Measurements from ENCODE around the gene PCGF2.

PCGF2 gene

DNA sequence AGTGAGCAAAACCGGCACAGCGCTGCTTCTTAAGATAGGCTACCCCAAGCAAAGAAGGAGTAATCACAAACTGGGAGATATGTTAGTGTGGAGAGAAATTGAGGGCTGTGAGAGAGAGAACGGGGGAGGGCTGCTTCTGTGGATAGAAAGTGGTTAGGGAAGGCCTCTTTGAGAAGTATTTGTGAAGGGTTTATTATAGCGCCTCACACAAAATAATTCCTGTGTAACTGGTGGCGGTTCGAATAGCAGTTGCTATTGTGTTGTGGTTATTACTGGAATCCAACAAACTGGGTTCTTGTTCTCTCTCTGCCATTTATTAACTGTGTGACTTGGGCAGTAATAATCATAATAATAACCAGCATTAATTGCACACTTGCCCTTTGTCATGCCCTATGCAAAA lies 27.2 kb downstream of the PCGF2 start:
- Histone ChIP-seq H3K9ac (ENCODE audit: low read length in 5 of 5) (no peak overlapping the region), H3K4me3 (ENCODE audit: low read depth in 1 of 5, low read length in 5 of 5) (no peak overlapping the region), H3K27me3 (ENCODE audit: control insufficient read depth in 5 of 5, insufficient read depth in 4 of 5, low read length in 5 of 5) (no peaks in the 10 kb centered on the region), H3K4me1 (ENCODE audit: control insufficient read depth in 5 of 5, insufficient read depth in 5 of 5, low read length in 5 of 5) (peaks cover 0 to 11% (median 4%) of the 10 kb centered on the region in 5 donors), H3K27ac (ENCODE audit: low read depth, low read length) (no peak overlapping the region), H3K9me3 (ENCODE audit: control insufficient read depth in 5 of 5, low read length in 5 of 5) (no peaks in the 10 kb centered on the region), H3K36me3 (ENCODE audit: control insufficient read depth in 5 of 5, insufficient read depth in 5 of 5, low read length in 5 of 5) (peaks cover 7 to 85% (median 65%) of the 10 kb centered on the region in 5 donors)

DNA sequence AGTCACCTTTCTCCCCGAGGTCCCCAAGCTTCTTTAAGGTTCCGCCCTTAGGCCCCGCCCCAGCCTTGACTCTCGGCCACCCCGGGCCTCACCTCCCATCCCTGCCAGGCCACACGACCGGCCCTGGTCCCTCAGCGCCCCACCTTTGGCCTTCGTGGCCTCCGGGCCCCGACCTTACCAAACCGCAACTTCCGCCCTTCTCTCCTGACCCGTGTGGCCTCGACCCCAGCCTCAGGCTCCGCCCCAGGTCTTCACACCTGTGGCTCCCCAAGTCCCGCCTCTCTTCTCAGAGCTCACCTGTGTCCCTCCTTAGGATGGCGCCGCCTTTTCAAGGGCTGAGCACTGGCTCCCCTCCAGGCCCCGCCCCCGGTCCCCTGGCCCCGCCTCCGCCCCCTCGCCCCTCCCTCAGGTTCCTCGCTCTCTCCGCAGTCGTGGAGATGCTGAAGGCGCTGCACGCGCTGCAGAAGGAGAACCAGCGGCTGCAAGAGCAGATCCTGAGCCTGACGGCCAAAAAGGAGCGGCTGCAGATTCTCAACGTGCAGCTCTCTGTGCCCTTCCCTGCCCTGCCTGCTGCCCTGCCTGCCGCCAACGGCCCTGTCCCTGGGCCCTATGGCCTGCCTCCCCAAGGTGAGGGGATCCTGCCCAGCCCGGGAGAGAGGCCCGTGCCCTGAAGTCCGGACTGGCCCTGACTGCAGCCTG lies 28.0 kb downstream of the PCGF2 start:
- H3K27ac ChIP-seq (ENCODE audit: low read depth, low read length): no peak overlapping the region
- peaks cover 7 to 85% (median 71%) of the 10 kb centered on the region in 5 donors for H3K36me3 ChIP-seq (ENCODE audit: control insufficient read depth in 5 of 5, insufficient read depth in 5 of 5, low read length in 5 of 5)
- H3K27me3 ChIP-seq (ENCODE audit: control insufficient read depth in 5 of 5, insufficient read depth in 4 of 5, low read length in 5 of 5): no peaks in the 10 kb centered on the region

GRCh38 chr17:38719289-38719942 lies 28.7 kb downstream of the PCGF2 start:
- H3K36me3 ChIP-seq (ENCODE audit: control insufficient read depth in 5 of 5, insufficient read depth in 5 of 5, low read length in 5 of 5): peaks cover 7 to 84% (median 65%) of the 10 kb centered on the region in 5 donors
- no peak overlapping the region for H3K4me3 ChIP-seq (ENCODE audit: low read depth in 1 of 5, low read length in 5 of 5)
- no peak overlapping the region for H3K9ac ChIP-seq (ENCODE audit: low read length in 5 of 5)
- H3K27me3 ChIP-seq (ENCODE audit: control insufficient read depth in 5 of 5, insufficient read depth in 4 of 5, low read length in 5 of 5): no peaks in the 10 kb centered on the region
- H3K27ac ChIP-seq (ENCODE audit: low read depth, low read length): no peak overlapping the region
- peaks cover 0 to 4% (median 3%) of the 10 kb centered on the region in 5 donors for H3K4me1 ChIP-seq (ENCODE audit: control insufficient read depth in 5 of 5, insufficient read depth in 5 of 5, low read length in 5 of 5)
- H3K9me3 ChIP-seq (ENCODE audit: control insufficient read depth in 5 of 5, low read length in 5 of 5): no peaks in the 10 kb centered on the region

More for the DNA sequence above, 28.0 kb downstream of the PCGF2 start:
- Histone ChIP-seq H3K4me3 (ENCODE audit: low read depth in 1 of 5, low read length in 5 of 5) (no peak overlapping the region), H3K4me1 (ENCODE audit: control insufficient read depth in 5 of 5, insufficient read depth in 5 of 5, low read length in 5 of 5) (peaks cover 0 to 10% (median 4%) of the 10 kb centered on the region in 5 donors), H3K9me3 (ENCODE audit: control insufficient read depth in 5 of 5, low read length in 5 of 5) (no peaks in the 10 kb centered on the region), H3K9ac (ENCODE audit: low read length in 5 of 5) (no peak overlapping the region)

DNA sequence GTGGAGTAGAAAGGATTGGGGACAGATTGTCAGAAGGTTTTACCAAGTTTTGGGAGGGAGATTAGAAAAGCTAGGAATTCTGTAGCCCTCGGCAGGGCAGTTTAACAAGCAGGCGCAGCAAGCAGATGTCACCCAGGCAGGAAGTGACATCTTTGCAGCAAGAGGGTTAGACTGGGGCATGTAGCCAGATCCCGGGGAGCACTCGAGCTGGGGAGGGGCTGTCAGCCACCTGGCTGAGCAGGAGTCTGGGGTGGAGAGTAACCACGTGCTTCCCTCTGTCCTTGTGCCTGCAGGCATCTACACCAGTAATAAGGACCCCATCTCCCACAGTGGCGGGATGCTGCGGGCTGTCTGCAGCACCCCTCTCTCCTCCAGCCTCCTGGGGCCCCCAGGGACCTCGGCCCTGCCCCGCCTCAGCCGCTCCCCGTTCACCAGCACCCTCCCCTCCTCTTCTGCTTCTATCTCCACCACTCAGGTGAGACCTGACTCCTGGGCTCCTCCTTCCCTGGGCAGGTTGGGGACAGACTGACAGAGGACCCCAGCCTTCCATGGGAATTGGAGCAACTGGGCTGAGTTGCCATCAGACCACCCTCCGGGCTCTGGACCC lies 30.9 kb downstream of the PCGF2 start:
- H3K9me3 ChIP-seq (ENCODE audit: control insufficient read depth in 5 of 5, low read length in 5 of 5): no peaks in the 10 kb centered on the region
- H3K9ac ChIP-seq (ENCODE audit: low read length in 5 of 5): no peak overlapping the region
- no peak overlapping the region for H3K27ac ChIP-seq (ENCODE audit: low read depth, low read length)
- no peak overlapping the region for H3K4me3 ChIP-seq (ENCODE audit: low read depth in 1 of 5, low read length in 5 of 5)
- peaks cover 7 to 94% (median 79%) of the 10 kb centered on the region in 5 donors for H3K36me3 ChIP-seq (ENCODE audit: control insufficient read depth in 5 of 5, insufficient read depth in 5 of 5, low read length in 5 of 5)
- no peaks in the 10 kb centered on the region for H3K4me1 ChIP-seq (ENCODE audit: control insufficient read depth in 5 of 5, insufficient read depth in 5 of 5, low read length in 5 of 5)
- H3K27me3 ChIP-seq (ENCODE audit: control insufficient read depth in 5 of 5, insufficient read depth in 4 of 5, low read length in 5 of 5): no peaks in the 10 kb centered on the region

DNA sequence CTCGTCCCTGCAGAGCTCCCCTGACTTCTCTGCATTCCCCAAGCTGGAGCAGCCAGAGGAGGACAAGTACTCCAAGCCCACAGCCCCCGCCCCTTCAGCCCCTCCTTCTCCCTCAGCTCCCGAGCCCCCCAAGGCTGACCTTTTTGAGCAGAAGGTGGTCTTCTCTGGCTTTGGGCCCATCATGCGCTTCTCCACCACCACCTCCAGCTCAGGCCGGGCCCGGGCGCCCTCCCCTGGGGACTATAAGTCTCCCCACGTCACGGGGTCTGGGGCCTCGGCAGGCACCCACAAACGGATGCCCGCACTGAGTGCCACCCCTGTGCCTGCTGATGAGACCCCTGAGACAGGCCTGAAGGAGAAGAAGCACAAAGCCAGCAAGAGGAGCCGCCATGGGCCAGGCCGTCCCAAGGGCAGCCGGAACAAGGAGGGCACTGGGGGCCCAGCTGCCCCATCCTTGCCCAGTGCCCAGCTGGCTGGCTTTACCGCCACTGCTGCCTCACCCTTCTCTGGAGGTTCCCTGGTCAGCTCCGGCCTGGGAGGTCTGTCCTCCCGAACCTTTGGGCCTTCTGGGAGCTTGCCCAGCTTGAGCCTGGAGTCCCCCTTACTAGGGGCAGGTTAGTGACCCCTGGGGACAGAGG lies 31.6 kb downstream of the PCGF2 start:
- H3K4me3 ChIP-seq (ENCODE audit: low read depth in 1 of 5, low read length in 5 of 5): no peak overlapping the region
- H3K27ac ChIP-seq (ENCODE audit: low read depth, low read length): no peak overlapping the region
- no peaks in the 10 kb centered on the region for H3K27me3 ChIP-seq (ENCODE audit: control insufficient read depth in 5 of 5, insufficient read depth in 4 of 5, low read length in 5 of 5)
- H3K4me1 ChIP-seq (ENCODE audit: control insufficient read depth in 5 of 5, insufficient read depth in 5 of 5, low read length in 5 of 5): no peaks in the 10 kb centered on the region
- H3K9ac ChIP-seq (ENCODE audit: low read length in 5 of 5): no peak overlapping the region
- H3K9me3 ChIP-seq (ENCODE audit: control insufficient read depth in 5 of 5, low read length in 5 of 5): no peaks in the 10 kb centered on the region
- peaks cover 7 to 96% (median 84%) of the 10 kb centered on the region in 5 donors for H3K36me3 ChIP-seq (ENCODE audit: control insufficient read depth in 5 of 5, insufficient read depth in 5 of 5, low read length in 5 of 5)

DNA sequence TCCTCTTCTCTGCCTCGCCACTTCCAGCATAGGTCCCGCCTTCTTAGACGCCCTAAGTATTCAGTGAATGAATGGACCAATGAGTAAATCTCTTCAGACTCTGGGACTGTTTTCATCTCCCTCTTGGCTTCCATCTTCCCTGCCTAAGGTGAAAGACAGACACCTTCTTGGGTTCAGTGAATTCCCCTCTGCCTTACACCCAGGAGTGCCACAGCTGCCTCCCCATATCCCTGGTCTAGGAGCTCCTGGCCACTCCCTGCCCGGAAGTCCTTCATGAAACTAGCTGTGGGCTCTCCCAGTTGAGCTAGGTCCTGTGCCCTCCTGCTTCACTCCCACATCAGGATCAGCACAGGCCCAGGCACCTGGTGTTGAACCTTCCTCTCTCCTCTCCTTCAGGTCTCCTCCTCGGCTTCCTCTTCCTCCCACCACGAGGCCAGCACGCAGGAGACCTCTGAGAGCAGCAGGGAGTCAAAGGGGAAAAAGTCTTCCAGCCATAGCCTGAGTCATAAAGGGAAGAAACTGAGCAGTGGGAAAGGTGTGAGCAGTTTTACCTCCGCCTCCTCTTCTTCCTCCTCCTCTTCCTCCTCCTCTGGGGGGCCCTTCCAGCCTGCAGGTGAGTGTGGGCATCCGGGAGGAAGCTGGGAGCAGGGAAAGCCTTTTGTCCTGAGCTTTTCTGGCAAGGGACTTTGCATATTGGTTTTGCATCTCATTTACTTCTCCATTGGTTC lies 32.8 kb downstream of the PCGF2 start:
- Histone ChIP-seq H3K9me3 (ENCODE audit: control insufficient read depth in 5 of 5, low read length in 5 of 5) (no peaks in the 10 kb centered on the region), H3K4me1 (ENCODE audit: control insufficient read depth in 5 of 5, insufficient read depth in 5 of 5, low read length in 5 of 5) (no peaks in the 10 kb centered on the region), H3K27ac (ENCODE audit: low read depth, low read length) (no peak overlapping the region), H3K4me3 (ENCODE audit: low read depth in 1 of 5, low read length in 5 of 5) (no peak overlapping the region), H3K27me3 (ENCODE audit: control insufficient read depth in 5 of 5, insufficient read depth in 4 of 5, low read length in 5 of 5) (no peaks in the 10 kb centered on the region), H3K9ac (ENCODE audit: low read length in 5 of 5) (no peak overlapping the region), H3K36me3 (ENCODE audit: control insufficient read depth in 5 of 5, insufficient read depth in 5 of 5, low read length in 5 of 5) (peaks cover 0 to 95% (median 80%) of the 10 kb centered on the region in 5 donors)

DNA sequence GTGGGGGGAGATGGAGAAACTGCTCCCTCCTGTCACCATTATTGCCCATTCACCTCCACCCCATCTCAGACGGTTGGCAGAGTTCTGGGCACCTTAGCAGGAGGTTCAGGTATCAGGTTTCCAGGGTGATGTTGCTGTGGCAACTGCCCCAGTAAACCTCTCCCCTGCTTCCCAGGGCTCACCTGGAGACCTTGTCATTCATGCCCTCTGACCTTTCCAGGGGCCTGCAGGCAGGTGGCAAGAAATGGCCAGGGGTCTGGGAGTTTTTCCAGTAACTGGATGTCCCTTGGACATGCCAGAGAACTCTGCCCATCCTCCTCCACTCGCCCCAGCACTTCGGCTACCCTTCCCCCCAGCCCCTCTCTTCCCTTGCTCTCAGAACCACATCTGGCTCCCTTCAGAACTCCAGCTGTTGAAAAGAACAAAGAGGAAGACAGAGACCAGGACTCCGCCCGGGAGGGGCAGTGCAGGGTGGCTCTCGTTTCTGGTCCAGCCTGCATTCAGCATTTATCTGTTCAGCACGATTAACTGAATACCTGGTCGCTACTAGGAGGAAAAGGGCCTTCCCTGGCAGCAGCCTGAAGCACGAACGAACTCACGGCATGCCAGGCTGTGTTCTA lies 34.6 kb downstream of the PCGF2 start:
- H3K27me3 ChIP-seq (ENCODE audit: control insufficient read depth in 5 of 5, insufficient read depth in 4 of 5, low read length in 5 of 5): no peaks in the 10 kb centered on the region
- peaks cover 0 to 95% (median 89%) of the 10 kb centered on the region in 5 donors for H3K36me3 ChIP-seq (ENCODE audit: control insufficient read depth in 5 of 5, insufficient read depth in 5 of 5, low read length in 5 of 5)
- no peak overlapping the region for H3K9ac ChIP-seq (ENCODE audit: low read length in 5 of 5)
- no peaks in the 10 kb centered on the region for H3K4me1 ChIP-seq (ENCODE audit: control insufficient read depth in 5 of 5, insufficient read depth in 5 of 5, low read length in 5 of 5)
- H3K9me3 ChIP-seq (ENCODE audit: control insufficient read depth in 5 of 5, low read length in 5 of 5): no peaks in the 10 kb centered on the region
- no peak overlapping the region for H3K4me3 ChIP-seq (ENCODE audit: low read depth in 1 of 5, low read length in 5 of 5)
- H3K27ac ChIP-seq (ENCODE audit: low read depth, low read length): no peak overlapping the region

DNA sequence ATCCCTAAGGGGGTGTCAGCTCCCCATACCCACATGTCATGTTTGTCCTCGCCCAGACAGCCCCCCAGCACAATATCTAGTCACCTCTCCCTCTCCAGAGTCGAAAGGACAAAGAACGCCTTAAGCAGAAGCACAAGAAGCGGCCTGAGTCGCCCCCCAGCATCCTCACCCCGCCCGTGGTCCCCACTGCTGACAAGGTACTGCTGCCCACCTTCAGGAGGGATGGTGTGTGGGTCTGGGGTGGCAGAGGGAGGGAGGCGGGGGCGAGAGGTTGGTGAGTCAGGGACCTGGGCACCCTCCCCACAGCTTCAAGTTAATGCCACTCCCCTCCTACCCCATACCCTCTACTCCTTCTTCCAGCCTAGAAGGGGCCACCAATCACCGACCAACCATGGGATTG lies 35.5 kb downstream of the PCGF2 start:
- peaks cover 0 to 95% (median 88%) of the 10 kb centered on the region in 5 donors for H3K36me3 ChIP-seq (ENCODE audit: control insufficient read depth in 5 of 5, insufficient read depth in 5 of 5, low read length in 5 of 5)
- H3K4me1 ChIP-seq (ENCODE audit: control insufficient read depth in 5 of 5, insufficient read depth in 5 of 5, low read length in 5 of 5): peaks cover 0 to under 1% (median 0%) of the 10 kb centered on the region in 5 donors

GRCh38 chr17:38711792-38712571 lies 36.2 kb downstream of the PCGF2 start:
- Histone ChIP-seq H3K4me3 (ENCODE audit: low read depth in 1 of 5, low read length in 5 of 5) (no peak overlapping the region), H3K27ac (ENCODE audit: low read depth, low read length) (no peak overlapping the region), H3K9ac (ENCODE audit: low read length in 5 of 5) (no peak overlapping the region), H3K36me3 (ENCODE audit: control insufficient read depth in 5 of 5, insufficient read depth in 5 of 5, low read length in 5 of 5) (peaks cover 0 to 92% (median 84%) of the 10 kb centered on the region in 5 donors), H3K4me1 (ENCODE audit: control insufficient read depth in 5 of 5, insufficient read depth in 5 of 5, low read length in 5 of 5) (peaks cover 0 to 7% (median 5%) of the 10 kb centered on the region in 5 donors), H3K27me3 (ENCODE audit: control insufficient read depth in 5 of 5, insufficient read depth in 4 of 5, low read length in 5 of 5) (no peaks in the 10 kb centered on the region), H3K9me3 (ENCODE audit: control insufficient read depth in 5 of 5, low read length in 5 of 5) (no peaks in the 10 kb centered on the region)

More for the DNA sequence above, 35.5 kb downstream of the PCGF2 start:
- H3K4me3 ChIP-seq (ENCODE audit: low read depth in 1 of 5, low read length in 5 of 5): no peak overlapping the region
- no peaks in the 10 kb centered on the region for H3K9me3 ChIP-seq (ENCODE audit: control insufficient read depth in 5 of 5, low read length in 5 of 5)
- no peak overlapping the region for H3K27ac ChIP-seq (ENCODE audit: low read depth, low read length)
- H3K27me3 ChIP-seq (ENCODE audit: control insufficient read depth in 5 of 5, insufficient read depth in 4 of 5, low read length in 5 of 5): no peaks in the 10 kb centered on the region
- H3K9ac ChIP-seq (ENCODE audit: low read length in 5 of 5): no peak overlapping the region

Data from subcutaneous abdominal adipose tissue (tissue), 5 donors.